Measurements from ENCODE around the gene WDR70.
"Not testable (repeated sequence)": the region's sequence is repeated elsewhere in the genome, so short reads cannot be mapped to it uniquely, and the experiment has no call there.

WDR70 gene

DNA sequence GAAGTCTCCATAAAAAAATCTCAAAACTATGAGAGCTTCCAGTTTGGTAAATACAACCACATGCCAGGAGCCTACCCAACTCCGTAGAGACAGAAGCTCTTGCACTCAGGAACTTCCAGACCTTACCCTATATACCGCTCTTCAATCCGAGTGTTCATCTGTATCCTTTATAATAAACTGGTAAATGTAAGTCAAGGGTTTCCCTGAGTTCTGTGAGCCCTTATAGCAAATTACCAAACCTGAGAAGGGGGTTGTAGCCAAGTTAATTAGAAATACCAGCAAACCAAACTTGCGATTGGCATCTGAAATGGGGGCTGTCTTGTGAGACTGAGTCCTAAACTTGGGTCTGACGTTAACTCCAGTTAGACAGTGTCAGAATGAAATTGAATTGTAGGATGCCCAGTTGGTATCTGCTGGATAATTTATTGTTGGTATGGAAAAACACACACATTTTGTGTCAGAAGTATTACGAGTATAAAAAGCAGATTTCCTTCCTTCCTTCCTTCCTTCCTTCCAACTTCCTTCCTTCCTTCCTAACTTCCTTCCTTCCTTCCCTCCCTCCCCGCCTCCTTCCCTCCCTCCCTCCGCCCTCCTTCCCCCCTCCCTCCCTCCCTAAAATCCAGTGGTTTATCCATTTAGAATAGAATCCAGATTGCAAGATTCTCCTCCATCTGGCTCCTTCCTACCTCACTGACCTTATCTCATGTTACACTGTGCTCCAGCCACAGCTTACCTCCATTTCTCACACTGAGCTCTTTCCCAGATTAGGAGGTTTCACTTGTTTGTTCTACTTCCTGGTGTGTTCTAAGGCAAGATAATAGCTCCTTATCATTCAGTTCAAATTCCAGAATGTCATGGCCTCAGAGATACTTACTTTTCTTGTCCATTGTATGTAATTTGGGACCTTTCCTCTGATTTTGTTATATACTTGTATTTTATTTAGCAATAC lies 196.7 kb downstream of the WDR70 start:
- no peak for DNase-seq

DNA sequence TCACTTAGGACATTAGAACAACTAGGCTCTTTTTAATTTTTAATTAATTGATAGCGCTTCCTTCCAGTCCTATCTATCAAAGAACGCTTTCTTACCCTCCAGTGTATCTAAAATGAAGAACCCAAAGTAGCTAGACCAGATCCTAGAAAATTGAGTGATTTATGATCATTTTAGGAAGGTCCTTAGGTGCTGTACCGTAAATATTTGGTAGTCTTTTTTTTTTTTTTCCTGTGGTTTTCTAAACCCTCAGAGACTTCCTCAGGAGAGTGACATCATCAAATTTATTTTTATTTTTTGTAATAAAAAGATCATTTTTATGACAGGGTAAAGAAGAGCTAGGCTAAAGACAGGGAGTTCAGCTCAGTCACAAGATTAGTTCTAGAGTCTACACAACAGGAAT lies 197.4 kb downstream of the WDR70 start:
- DNase-seq: no peak

DNA sequence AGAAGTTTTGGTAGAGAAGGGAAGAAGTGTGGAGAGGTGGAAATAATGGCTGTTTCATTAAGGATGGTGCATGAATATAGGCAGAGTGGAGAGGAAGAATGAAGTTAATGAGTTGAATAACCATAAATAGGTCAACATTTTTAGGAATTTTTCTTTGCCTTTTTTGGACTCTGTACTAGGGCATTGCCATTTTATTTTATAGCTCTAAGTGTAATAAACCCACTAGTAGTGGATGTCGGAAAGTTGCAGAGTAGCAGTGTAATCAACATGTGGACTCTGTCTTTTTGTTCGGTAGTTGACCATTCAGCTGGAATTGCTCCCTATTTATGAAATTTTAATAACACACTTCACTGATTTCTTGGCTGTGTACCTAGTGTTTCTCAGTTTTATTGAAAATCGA lies 199.1 kb downstream of the WDR70 start:
- no peak for DNase-seq

DNA sequence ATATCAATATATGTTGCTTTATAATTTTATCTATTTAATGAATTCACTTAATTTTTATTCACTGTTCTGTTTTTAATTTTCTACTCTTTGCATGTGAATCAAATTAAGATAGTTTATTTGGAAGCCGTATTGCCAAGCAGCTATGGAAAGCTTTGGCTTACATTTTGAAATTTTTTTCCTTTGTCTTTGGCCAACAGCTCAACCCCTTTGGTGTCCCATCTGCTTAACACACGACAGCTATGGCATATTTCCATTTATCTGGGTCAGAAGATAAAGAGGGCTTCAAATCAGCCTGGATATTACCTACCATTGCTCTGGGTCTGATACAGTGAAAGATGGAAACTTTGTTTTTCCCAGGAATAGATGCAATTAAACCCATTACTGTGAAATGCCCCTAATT lies 201.0 kb downstream of the WDR70 start:
- DNase-seq: no peak

DNA sequence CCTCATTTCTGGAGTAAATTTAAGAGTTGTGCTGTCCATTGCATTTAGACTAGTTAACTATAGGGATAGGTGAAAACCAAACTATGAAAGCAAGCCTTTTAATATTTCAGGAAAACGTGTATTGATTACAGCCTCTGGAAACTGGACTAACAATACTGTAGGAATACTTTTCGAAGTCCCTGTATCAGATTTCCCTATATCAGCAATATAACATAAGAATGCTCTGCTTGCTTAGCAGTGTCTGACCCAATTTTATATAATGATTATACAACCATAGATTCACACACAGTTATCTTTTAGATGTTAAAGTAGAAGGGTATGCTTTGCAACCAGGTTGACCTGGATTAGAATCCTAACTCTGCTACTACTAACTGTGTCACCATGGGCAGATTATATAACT lies 203.1 kb downstream of the WDR70 start:
- no peak for DNase-seq

DNA sequence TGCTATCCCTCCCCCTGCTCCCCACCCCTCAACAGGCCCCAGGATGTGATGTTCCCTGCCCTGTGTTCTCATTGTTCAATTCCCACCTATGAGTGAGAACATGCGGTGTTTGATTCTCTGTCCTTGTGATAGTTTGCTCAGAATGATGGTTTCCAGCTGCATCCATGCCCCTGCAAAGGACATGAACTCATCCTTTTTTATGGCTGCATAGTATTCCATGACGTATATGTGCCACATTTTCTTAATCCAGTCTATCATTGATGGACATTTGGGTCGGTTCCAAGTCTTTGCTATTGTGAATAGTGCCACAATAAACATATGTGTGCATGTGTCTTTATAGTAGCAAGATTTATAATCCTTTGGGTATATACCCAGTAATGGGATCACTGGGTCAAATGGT lies 214.2 kb downstream of the WDR70 start:
- DNase-seq: not testable (repeated sequence)

DNA sequence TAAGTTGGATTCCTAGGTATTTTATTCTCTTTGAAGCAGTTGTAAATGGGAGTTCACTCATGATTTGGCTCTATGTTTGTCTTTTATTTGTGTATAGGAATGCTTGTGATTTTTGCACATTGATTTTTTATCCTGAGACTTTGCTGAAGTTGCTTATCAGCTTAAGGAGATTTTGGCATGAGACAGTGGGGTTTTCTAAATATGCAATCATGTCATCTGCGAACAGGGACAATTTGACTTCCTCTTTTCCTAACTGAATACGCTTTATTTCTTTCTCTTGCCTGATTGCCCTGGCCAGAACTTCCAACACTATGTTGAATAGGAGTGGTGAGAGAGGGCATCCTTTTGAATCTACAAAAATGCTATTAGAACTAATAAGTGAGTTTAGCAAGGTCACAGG lies 215.7 kb downstream of the WDR70 start:
- not testable (repeated sequence) for DNase-seq

DNA sequence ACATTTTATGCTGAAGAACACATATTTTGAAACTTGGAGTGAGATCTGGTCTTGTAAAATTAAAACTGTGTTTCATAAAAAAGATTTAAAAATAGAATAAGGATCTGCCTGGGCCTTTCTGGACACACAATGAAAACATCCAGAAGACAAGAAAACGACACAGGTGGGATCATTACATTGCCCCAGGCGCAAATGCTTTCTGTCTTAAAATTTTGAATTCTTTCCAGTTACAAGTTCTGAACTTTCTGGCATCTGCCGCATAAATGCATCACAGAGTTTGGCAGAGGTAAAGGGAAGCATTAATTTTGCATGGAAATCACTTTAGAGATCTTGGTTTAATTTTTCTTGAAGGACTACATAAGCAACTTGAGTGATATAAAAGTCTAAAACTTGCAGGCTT lies 219.6 kb downstream of the WDR70 start:
- DNase-seq: no peak

DNA sequence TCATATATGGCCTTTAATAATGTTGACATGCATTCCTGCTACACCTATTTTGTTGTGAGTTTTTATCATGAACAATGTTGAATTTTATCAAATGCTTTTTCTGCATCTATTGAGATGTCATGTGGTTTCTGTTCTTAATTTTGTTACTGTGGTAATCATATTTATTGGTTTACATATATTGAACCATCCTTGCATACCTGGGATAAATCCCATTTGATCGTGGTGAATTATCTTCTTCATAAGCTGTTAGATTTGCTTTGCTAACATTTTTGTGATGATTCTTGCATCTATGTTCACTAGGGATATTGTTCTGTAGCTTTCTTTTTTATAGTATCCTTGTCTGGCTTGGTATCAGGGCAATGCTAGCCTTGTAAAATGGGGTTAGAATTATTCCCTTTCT lies 222.0 kb downstream of the WDR70 start:
- DNase-seq: no peak

DNA sequence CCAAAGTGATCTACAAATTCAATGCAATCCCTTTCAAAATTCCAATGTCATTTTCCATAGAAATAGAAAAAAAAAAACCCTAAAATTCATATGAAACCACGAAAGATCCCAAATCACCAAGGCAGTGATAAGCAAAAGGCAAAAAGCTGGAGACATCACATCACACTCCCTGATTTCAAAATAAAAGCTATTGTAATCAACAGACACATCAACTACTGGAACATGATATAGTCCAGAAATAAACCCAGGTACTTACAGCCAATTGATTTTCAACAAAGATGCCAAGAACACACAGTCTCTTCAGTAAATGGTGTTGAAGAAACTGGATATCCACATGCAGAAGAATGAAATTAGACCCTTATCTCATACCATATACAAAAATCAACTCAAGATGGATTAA lies 224.0 kb downstream of the WDR70 start:
- DNase-seq: no peak

DNA sequence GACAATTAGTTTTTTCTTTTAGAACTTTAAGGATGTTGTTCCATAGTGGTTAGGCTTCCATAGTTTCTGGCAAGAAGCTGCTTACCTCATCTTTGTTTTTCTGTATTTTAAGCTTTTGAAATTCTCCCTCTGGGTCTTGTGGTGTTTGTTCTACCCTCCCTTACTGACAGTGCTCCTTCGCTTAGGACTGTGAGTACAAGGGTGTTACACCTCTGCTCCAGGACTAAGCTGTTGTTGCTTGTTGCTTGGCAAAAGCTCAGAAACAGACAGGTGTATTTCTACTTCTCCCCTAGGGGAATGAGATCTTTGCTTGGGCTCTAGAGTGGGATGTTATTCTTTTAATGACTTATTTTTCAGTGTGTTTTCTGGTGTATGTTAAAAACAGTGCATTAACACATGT lies 225.2 kb downstream of the WDR70 start:
- no peak for DNase-seq

DNA sequence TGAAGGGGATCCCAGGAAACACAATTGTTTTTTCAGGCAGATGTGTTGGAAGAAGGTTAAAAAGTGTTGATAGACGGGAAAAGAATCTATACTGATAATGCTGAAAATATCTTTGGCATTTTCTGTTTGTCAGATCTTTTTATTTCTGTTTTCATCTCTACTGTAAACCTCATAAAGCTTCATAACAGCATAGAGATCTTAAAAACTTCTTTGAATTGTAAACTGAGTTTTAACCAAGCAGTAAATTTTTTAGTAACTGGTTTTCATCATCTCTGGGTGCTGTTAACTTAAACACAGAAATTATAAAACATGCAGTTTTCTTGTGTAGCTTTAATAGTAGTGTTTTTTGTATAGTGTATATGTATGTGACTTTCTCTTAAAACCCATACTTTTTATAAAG lies 227.0 kb downstream of the WDR70 start:
- DNase-seq: no peak

DNA sequence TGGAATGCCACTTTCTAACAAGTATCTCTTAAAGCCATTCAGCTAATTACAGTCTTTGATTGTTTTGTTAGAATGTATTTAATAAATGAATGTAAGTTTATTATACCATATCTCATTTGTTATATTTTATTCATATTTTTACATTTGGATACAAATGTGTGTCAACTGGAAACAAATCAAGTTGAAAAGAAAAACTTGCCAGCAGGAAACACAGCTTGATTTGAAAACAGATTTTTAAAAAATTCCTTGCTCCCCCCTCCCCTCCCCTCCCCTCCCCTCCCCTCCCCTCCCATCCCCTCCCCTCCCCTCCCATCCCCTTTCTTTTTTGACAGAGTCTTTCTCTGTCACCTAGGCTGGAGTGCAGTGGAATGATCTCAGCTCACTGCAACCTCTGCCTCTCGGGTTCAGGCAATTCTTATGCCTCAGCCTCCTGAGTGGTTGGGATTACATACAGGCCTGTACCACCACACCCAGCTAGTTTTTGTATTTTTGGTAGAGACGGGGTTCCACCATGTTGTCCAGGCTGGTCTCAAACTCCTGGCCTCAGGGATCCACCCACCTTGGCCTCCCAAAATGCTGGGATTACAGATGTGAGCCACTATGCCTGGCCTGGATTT lies 227.6 kb downstream of the WDR70 start:
- DNase-seq: no peak

DNA sequence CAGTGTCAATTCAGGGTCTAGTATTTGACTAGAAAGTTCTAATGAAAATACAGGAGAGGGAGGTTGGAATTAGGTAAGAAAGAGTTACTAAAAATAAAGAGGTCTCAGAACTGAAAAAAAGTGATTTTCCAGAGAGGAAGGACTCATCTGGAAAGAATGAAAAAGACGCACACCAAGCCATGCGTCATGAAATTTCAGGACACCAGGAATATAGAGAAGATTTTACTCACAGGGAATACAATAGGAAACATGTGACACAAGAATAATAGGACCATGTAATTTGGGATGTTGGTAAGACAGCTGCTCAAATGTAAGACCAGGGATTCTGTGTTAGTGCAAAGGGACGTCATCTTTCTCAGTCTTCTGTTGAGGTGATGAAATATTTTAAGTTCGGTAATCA lies 236.1 kb downstream of the WDR70 start:
- DNase-seq: no peak

DNA sequence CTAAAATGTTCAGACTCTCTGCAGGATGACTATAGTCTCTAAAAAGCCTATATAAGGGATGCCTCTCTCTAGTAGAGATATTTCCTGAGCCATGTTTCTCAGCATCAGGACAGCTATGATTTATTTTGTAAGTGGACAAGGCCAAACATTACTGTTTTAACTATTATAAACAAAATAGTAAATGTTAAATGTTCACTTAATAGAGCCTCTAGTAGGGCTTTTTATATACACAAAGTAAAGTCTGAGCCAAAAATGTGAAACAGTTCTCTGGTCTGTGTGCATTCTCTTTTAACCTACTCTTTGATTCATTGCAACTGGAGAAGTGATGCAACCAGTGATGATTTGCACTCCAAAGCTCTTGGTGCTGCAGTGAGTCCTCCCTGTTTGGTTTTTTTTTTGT lies 240.2 kb downstream of the WDR70 start:
- no peak for DNase-seq

DNA sequence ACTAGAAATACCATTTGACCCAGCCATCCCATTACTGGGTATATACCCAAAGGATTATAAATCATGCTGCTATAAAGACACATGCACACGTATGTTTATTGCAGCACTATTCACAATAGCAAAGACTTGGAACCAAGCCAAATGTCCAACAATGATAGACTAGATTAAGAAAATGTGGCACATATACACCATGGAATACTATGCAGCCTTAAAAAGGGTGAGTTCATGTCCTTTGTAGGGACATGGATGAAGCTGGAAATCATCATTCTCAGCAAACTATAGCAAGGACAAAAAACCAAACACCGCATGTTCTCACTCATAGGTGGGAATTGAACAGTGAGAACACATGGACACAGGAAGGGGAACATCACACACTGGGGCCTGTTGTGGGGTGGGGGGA lies 243.2 kb downstream of the WDR70 start:
- not testable (repeated sequence) for DNase-seq

DNA sequence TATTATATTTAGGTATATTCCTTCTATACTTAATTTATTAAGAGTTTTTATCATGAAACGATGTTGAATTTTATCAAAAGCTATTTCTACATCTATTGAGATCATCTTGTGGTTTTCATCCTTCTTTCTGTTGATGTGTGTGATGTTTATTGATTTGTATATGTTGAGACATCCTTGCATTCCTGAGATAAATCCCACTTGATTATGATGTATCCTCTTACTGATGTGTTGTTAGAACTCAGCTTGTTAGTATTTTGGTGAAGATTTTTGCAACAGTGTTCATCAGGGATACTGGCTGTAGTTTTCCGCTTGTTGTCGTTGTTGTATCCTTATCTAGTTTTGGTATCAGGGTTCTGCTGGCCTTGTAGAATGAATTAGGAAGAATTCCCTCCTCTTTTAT lies 247.1 kb downstream of the WDR70 start:
- DNase-seq: no peak

DNA sequence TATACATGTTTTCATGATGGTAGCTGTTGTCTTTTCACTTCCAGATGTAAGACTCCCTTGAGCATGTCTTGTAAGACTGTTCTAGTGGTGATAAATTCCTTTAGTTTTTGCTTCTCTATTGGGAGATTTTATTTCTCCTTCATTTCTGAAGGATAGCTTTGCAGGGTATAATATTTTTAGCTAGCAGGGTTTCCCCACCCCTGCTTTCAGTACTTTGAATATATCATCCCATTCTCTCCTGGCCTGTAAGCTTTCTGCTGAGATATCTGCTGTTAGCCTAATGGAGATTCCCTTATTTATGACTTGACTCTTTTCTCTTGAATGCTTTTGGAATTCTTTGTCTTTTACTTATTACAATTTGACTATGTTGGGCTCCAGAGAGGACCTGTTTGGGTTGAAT lies 249.8 kb downstream of the WDR70 start:
- no peak for DNase-seq

DNA sequence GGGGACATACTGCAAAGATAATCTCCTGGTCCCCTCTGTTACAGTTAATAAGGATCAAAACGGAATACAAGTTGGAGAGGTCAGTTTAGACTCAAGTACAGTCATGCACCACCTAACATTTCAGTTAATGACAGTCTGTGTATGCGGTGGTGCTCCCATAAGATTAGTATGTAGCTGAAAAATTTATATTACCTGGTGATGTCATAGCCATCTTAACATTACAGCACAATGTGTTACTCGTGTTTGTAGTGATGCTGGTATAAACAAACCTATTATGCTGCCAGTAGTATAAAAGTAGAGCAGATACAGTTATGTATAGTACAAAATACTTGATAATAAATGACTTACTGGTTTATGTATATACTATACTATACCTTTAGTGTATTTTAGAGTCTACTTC lies 252.8 kb downstream of the WDR70 start:
- DNase-seq: no peak

DNA sequence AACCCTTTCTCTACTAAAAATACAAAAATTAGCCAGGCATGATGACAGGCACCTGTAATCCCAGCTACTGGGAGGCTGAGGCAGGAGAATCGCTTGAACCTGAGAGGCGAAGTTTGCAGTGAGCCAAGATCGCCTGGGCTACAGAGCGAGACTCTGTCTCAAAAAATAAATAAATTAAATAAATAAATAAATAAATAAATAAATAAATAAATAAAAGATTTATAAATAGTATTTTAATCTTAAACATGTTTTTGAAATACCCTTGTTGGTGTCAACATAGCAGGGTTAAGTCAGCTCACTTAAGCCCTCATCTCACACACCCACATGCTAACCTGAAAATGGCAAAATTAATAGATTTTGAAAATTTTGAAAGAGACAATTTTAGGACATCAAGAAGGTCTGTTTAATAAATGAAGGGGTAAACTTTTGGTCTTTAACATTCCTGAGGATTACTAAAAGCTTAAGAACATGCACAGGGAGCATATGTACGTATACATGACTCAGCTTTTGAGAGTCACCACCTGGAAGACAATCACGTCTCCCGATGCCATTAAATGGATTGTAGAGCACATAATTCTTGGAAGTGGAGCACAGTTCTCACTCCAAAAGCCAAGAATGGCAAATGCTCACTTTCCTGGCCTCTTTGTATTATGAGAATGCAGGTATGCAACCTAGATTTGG lies 258.2 kb downstream of the WDR70 start:
- DNase-seq: no peak

DNA sequence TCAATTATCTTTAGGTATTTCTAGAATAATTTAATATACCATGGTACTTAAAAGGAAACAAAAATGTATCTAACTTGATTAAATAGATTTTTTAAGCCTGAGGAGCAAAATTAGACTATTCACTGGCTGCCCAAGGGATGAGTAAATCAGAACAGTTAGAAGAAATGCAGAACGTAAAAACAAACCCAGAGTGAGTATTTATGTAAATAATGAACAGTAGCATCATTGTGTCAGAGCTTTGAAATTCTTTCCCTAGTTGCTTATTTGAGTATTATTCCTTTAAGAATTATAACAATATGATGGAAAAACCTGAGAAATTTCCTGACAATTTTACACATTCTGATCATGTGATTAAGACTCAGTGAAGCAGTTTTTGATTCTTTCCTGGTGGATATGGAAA lies 259.8 kb downstream of the WDR70 start:
- no peak for DNase-seq

DNA sequence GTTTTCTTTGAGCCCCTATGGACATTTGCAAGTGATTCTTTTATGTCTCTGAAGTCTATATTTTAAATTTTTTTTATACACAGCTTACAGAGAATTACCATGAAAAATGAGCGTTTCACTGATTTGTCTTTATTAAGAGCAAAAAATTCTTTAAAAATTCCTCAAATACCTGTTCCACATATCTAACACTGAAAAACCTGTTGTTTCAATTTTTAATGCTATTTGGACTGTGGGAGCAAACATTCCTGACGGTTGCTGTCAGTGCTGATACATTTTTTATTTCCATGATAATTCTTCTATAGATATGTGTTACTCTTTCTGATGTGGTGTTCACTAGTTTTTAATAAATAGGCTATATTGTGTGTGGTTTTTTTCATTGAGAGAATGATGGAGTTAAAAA lies 261.0 kb downstream of the WDR70 start:
- no peak for DNase-seq

DNA sequence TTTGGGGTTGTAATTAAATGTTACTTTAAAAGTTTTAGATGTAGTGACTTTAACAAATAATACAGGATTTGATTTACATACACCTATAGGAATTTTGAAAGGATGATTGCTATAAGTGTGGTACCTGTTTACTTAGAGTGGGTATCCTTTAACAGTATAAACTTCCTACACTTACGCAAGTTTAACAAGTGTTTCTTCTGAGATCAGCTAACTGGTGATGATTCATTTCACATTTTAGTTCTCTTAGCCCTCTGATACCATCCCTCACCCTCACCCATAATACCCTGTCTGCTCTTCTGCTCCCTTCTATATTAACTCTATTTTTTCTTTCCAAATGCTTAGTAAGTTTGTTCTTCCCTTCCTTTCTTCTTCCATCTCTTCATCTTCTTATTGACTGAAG lies 262.8 kb downstream of the WDR70 start:
- no peak for DNase-seq

DNA sequence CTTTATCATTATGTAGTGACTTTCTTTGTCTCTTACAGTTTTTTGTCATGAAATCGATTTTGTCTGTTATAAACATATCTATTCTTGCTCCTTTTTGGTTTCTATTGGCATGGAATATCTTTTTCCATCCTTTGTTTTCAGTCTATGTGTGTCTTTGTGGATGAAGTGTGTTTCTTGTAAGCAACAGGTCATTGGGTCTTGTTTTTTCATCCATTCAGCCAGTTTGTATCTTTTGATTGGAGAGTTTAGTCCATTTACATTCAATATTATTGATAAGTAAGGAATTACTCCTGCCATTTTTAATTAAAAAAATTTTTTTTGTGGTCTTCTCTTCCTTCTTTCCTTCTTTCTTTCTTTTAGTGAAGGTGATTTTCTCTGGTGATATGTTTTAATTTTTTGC lies 266.6 kb downstream of the WDR70 start:
- DNase-seq: no peak
